Limb (tissue), 2 donors: ENCODE results near the gene SLC10A7.
A peak's percentile ranks its signal among the peaks of the same experiment; 100 is the strongest.
"Not testable (repeated sequence)": the region's sequence is repeated elsewhere in the genome, so short reads cannot be mapped to it uniquely, and the experiment has no call there.

Source experiments
- DNase-seq, 2 donors: peaks; one replicate each; pipeline ENCODE4 v3.0.0-alpha.2; 2016; ENCODE audit errors: extremely low spot score in 2 of 2

Gene SLC10A7

DNA sequence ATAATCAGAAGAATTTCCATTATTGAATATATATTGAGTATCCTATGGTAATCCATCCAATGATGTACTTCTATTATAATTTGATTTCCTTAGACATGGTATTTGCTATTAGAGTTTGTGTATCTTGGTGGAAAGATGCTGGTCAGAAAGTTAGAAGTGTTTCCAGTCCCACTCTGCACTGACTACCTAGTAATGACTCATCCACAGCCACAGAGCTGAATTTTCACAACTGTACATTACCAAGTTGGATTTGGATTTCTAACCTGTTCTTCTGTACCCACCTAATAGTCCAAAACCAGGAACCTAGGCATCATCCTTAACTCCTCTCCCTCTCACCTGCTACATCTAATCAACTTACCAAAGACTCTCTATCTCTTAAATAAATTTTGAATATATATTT, 162.0 kb downstream of the SLC10A7 start:
- DNase-seq, result no peak

DNA sequence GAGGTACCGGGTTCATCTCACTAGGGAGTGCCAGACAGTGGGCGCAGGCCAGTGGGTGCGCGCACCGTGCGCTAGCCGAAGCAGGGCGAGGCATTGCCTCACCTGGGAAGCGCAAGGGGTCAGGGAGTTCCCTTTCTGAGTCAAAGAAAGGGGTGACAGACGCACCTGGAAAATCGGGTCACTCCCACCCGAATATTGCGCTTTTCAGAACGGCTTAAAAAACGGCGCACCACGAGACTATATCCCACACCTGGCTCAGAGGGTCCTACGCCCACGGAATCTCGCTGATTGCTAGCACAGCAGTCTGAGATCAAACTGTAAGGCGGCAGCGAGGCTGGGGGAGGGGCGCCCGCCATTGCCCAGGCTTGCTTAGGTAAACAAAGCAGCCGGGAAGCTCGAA, 171.6 kb downstream of the SLC10A7 start:
- DNase-seq, result not testable (repeated sequence)

GRCh38 chr4:146349306-146349705, 172.4 kb downstream of the SLC10A7 start:
- no peak for DNase-seq

- DNase-seq, result no peak
Observed at GRCh38 chr4:146347822-146348221, 173.9 kb downstream of the SLC10A7 start.

- DNase-seq, result no peak
Observed at GRCh38 chr4:146346276-146346675, 175.5 kb downstream of the SLC10A7 start.

DNA sequence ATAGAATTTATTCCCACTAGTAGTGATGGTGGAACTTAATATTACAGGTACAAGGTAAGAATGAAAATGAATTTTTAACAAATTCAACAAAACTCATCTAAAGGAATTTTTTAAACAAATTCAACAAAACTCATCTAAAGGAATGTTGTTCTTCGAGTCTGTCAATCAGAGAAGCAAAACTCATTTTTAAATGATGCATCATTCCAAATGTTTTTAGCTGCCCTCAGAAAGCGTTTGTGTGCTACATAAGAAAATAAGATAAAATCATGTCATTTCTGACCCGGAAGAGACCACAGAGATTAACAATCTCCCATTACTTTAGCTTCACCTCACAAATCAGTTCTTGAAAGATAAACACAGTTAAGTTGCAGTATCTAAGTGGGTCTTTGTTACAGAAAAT, 178.0 kb downstream of the SLC10A7 start:
- DNase-seq, result no peak

GRCh38 chr4:146343199-146343598, 178.5 kb downstream of the SLC10A7 start:
- no peak for DNase-seq

DNA sequence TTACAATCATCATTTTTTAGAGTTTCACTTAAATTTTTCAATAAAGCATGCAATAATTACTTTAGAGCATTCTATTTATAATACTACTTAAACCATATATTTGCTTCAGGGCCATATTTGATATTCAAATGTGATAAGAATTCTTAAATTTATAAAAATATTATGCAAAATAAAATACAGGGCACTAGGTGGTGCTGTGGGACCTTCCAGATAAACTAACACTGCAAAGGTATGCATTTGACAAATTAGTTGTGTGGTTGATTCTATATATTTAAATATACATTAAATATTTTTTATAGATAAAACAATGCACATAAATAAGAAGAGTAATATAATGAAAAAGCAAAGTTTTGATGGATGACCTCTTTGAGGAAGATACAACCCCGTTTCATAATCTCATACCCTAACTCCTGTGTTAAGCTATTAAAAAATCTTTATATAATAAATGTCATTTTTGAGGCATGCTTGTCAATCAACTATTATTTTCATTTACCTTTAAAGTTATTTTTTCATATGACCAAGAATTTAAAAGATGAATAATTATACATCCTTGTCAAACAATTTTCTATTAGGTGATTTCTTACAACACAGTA, 179.0 kb downstream of the SLC10A7 start:
- DNase-seq, result peak in 1 of 2 donors; percentile 52

GRCh38 chr4:146340798-146341197, 180.9 kb downstream of the SLC10A7 start:
- DNase-seq, result peak in 1 of 2 donors; percentile 29

DNA sequence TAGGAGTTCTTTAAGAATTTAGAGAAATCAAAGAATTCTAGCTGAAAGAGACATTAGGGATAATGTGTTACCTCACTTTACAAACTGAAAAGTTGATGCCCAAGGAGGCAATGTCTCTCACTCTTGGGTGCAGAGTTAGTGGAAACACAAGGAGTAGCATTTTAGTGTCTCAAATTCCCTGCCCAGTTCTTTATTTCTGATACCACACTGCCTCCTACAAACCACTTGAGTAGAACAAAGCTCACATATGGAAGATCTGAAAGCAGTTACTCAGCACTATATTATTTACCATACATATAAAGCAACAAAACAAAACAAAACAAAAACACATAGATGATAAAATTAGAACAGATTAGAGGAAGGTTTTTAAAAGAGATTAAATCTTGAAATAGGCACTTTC, 183.2 kb downstream of the SLC10A7 start:
- no peak for DNase-seq

DNA sequence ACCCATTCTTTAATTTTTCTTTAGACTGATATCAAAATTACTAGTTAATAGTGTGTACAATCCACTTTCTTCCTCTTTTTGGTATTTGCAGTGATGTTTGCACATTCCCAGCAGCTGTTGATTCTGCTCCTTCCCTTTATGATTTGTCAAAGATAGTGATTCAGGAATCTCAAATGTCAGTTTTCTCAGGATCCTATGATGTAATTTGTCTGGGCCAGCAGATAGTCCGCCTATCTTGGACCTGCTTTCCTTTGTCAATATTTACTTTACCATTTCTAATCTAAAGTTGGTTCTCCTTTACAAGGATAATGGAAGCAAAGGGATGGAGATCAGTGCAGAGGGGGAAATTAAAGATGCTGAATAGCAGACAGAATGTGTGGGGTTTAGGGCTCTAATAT, 185.3 kb downstream of the SLC10A7 start:
- DNase-seq, result no peak

GRCh38 chr4:146335763-146336409, 185.9 kb downstream of the SLC10A7 start:
- no peak for DNase-seq

DNA sequence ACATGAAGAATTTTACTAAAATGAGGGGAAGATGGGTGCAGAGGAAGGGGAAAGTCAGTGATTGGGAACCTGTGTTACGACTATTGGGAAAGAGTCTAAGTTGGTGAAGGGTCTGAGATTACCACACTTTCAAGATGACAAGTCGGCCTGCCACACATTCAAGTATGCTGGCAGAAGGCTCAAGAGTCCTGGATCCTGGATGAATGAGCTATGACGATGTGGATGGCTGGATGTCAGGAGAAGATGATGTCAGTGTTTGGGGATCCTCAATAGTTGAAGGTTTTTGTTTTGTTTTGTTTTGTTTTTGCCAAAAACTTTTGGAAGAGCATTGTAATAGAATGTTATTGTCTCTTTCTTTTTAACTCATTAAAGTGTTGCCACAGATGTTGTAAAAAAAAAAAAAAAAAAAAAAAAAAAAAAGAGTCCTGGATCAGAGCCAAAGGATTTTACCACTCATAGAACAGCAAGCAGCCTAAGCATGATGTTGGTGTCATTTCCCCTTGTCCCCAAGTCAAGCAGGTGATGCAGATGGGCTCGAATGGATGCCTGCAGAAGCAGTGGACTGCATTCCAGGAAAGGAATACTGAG, 186.8 kb downstream of the SLC10A7 start:
- no peak for DNase-seq

- no peak for DNase-seq
Observed at GRCh38 chr4:146333895-146334262, 187.9 kb downstream of the SLC10A7 start.

DNA sequence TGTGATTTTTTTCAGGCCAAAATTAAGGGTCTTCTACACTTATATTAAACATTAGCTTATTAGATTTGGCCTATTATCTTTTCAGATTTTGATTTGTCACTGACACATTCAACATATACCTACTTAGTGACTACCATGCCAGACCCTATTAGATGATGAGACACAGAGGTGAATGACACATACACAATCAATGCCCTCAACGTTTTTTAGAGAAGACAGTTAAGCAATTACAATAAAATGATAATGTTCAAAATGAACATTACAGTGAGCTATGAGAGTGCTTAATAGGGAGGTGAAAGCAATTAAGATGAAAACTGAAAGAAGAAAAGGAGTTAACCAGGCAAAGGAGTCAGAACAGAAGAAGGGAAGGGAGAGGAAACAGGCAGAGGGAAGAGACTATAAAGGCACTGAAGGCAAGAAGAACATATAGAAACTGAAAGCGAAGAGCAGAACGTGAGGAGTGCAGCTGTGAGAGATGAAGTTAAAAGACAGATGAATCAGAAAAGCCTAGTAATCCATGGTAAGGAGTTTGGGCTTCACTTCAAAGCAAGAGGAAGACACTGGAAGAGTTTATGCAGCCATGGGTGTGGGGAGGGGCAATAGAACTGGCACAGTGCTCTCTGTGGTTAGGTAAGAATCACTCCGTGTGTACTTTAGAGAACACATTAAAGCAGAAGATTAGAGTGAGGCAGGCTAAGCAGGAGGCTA, 188.4 kb downstream of the SLC10A7 start:
- no peak for DNase-seq

DNA sequence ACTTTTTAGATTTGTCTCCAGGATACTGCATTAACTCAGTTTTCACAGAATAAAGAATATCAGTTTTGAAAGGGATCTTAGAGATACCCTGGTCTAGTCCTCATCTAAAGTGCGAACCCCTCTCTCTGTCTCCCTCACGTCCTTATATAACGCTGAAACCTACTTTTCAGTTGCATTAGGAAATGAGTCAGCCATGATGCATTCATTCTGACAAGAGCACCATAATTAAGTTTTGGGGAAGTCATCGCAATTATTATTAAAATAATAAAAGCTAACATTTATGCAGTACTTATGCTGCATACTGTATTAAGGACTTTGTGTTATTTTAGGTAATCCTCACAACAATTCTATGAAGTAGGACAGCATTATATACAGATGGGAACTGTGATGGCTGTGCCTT, 191.3 kb downstream of the SLC10A7 start:
- DNase-seq, result no peak

- no peak for DNase-seq
Observed at GRCh38 chr4:146329050-146329716, 192.6 kb downstream of the SLC10A7 start.

GRCh38 chr4:146327859-146328650, 193.7 kb downstream of the SLC10A7 start:
- DNase-seq, result no peak

DNA sequence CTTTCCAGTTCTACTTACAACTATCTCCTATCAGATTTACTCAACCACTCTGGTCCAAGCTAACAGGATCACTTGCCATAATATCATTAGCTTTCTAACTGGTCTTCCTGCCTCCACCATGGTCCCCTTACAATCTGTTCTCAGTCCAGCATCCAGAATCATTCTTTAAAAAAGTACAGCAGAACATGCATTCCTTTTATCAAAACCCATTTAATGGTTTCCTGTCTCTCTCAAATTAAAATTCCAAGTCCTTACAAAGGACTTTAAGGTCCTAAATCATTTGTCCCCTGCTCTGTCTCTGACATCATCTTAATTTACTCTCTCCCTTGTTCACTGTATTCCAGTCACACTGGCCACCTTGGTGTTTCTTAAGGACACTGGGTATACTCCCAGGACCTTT, 202.8 kb downstream of the SLC10A7 start:
- DNase-seq, result no peak

GRCh38 chr4:146317783-146318182, 204.0 kb downstream of the SLC10A7 start:
- no peak for DNase-seq

DNA sequence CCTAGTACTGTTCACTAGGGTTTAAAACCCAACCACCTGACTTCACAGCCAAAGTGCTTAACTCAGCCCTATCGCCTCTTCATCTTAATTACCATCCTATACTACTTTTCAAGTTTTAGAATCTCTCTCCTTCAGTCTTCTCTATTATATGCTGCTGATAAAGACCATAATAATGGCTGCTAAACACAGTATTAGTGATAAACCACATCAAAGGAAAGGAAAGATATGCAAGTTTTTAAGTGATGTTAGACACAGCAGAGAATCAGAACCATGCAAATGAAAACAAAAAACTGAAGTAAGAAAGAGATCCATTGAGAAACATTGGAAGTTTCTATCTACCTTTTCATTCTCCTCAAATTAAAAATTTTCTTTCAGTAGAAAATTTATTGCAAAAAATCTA, 206.6 kb downstream of the SLC10A7 start:
- DNase-seq, result no peak
